Fibroblast of the aortic adventitia (primary cell): ENCODE results near the gene TMEM151B. TPM values are rescaled to one million over a fixed set of nuclear protein-coding genes. Genes with fewer than 3 reads are reported as not detected.
"Not testable (repeated sequence)": the region's sequence is repeated elsewhere in the genome, so short reads cannot be mapped to it uniquely, and the experiment has no call there.

Experiments
- DNase-seq: peaks from one replicate; pipeline ENCODE4 v3.0.0-alpha.2; 2010; ENCODE audit warnings: low read depth
- H3K4me3 ChIP-seq: 2 replicates; pipeline ENCODE4 v1.5.1; 2011; ENCODE audit warnings: low read depth, mild to moderate bottlenecking, control low read depth, low read length, moderate library complexity
- CTCF ChIP-seq: IDR thresholded peaks from 2 replicates; pipeline ENCODE4 v1.5.1; 2011; ENCODE audit warnings: mild to moderate bottlenecking, low read length, control low read depth, inconsistent platforms; ENCODE audit not compliant: insufficient read depth
- total RNA-seq: library from RNA; depleted of rRNA; stranded (reverse); fragments of >200 nt; gene quantifications from 2 replicates; pipeline ENCODE4 v1.2.3, GENCODE V29; 2012; ENCODE audit warnings: low replicate concordance

Gene TMEM151B
- total RNA-seq, 1 donor = not detected

- DNase-seq = no peak
- TF ChIP-seq CTCF = no peak
- H3K4me3 ChIP-seq = no peak overlapping the region
Measured at GRCh38 chr6:44228433-44228832, 41.8 kb upstream of the TMEM151B start.

GRCh38 chr6:44228836-44229235, 41.4 kb upstream of the TMEM151B start:
- no peak for DNase-seq
- no peak overlapping the region for H3K4me3 ChIP-seq
- no peak for TF ChIP-seq CTCF

GRCh38 chr6:44229376-44230033, 40.7 kb upstream of the TMEM151B start:
- no peak overlapping the region for H3K4me3 ChIP-seq
- no peak for DNase-seq
- TF ChIP-seq CTCF = no peak

- no peak for DNase-seq
- no peak overlapping the region for H3K4me3 ChIP-seq
- no peak for TF ChIP-seq CTCF
Measured at GRCh38 chr6:44230034-44230675, 40.1 kb upstream of the TMEM151B start.

- not testable (repeated sequence) for DNase-seq, H3K4me3 ChIP-seq
Measured at GRCh38 chr6:44231426-44231825, 38.8 kb upstream of the TMEM151B start.

- H3K4me3 ChIP-seq = no peak overlapping the region
- no peak for DNase-seq
- no peak for TF ChIP-seq CTCF
Measured at GRCh38 chr6:44232676-44233566, 37.3 kb upstream of the TMEM151B start.

GRCh38 chr6:44233567-44234100, 36.6 kb upstream of the TMEM151B start:
- H3K4me3 ChIP-seq = no peak overlapping the region
- no peak for DNase-seq
- no peak for TF ChIP-seq CTCF
